H4 (cell line): Measurements from ENCODE around the gene PIK3C2G. TPM values are rescaled to one million over a fixed set of nuclear protein-coding genes. Genes with fewer than 3 reads are reported as not detected.
"Not testable (repeated sequence)": the region's sequence is repeated elsewhere in the genome, so short reads cannot be mapped to it uniquely, and the experiment has no call there.

Source experiments
- DNase-seq: peaks from one replicate; pipeline ENCODE4 v3.0.0-alpha.2; 2015; ENCODE audit warnings: low spot score
- total RNA-seq: library from RNA; depleted of rRNA; stranded (reverse); fragments of >200 nt; shearing (Covaris generic); gene quantifications from 2 replicates; pipeline ENCODE4 v1.2.3, GENCODE V29; 2014

Gene PIK3C2G
- total RNA-seq, 1 experiment from 2014 or later: not detected

DNA sequence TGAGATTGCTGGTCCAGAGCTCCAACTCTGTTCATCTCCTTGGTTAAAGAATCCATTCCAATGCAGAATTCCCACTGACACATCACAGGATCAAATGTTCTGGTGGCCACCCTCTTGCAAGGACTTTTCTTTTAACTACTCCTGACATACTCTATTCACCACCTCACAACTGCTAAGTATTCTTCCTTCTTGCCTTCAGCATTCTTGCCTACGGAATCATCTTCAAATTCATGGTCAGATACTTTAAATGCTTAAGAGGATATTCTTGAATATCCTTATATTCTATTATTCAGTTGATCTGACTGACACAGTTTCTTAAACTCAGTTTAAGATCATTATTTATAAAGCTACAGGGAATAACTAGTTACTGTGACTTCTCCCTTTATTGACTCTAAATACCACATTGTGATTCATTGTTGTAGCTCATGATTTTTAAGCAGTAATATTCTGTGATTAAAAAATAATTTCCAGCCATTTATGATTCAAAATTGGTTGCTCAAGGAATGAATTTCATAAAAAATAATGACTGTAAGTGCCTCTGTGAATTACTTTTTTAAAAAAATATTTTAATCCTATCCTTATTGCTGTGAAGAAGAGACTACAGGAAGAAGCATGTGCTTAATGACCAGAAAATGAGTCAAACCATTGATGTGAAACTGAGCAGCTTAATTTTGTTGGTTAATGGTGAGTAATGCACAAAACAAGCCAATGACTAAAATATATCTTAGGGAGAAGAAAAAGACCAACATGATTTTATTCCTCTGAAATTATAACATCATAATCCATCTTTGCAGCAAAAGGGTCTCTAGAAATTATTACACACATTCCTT, 207.1 kb downstream of the PIK3C2G start:
- DNase-seq: no peak

- DNase-seq: no peak
These were observed 208.9 kb downstream of the PIK3C2G start for GRCh38 chr12:18470251-18470650.

DNA sequence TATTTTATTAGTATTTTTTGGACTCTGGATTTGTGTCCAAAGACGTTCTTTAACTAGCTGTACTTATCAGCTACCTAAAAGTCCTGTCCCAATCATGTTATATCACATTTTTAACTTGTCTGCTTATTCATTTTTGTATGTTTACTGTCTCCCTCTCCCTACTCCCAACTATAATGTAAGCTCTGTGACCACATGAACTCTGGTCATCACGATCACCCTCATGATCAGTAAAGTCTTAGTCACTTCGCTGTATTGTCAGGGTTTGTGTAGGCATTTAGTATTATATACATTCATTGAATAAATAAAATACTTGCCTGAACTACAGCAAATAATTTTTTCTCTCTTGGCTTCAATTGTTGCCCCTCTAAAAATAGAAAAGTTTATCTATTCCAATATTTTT, 211.0 kb downstream of the PIK3C2G start:
- no peak for DNase-seq

DNA sequence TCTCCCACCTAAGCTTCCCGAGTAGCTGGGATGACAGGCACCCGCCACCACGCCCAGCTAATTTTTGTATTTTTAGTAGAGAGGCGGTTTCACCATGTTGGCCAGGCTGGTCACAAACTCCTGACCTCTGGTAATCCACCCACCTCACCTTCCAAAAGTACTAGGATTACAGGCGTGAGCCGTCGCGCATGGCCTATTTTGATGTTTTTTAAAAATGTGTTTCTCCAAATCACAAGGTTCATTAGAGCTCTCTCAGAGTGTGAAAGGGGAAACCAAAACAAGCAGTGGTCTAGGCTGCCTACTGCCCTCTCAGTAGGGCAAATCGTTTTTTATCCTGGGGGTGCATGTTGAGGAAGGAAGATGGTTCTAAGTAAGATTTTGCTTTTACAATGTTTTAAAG, 211.5 kb downstream of the PIK3C2G start:
- no peak for DNase-seq

- no peak for DNase-seq
These were observed 215.5 kb downstream of the PIK3C2G start for GRCh38 chr12:18476861-18477260.

DNA sequence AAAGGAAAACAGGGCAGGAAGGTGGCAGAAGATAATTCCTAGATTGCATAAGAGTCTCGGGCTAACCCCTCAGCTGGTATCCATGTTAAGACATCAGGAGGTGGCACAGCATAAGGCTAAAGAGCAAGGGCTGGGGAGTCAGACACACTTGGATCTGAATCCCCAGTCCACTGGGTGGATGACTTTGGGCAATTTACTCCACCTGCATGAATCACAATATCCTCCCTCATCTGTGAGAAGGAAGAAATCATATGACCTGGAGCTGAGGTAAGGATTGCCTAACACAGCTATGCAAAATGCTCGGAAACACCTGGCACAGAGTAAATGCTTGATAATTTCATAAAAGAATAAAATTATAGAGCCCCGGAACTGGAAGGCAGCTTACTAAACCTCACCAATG, 217.9 kb downstream of the PIK3C2G start:
- no peak for DNase-seq

DNA sequence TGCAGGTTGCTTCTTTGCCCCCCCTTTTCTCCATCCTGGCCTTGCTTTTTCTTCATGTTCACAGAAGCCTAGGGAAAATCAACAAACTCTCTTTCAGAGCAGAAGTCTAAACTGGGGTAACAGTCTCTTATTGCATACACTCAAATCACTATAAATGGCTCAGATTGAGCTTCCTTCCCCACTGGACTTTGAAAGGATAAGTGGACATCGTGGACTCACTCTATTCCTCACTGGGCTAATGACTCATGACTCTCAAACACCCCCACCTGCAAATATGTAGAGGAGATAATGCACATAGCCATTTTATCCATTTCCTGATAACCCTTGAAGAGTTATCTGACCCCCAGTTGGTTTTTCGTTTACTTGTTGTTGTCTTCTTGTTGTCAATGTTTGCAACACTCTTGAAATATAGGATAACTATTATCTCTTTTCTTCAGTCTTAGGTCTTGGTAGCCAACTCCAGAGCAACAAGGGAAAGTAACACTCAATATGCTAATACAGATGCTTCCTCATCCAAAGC, 221.3 kb downstream of the PIK3C2G start:
- no peak for DNase-seq

DNA sequence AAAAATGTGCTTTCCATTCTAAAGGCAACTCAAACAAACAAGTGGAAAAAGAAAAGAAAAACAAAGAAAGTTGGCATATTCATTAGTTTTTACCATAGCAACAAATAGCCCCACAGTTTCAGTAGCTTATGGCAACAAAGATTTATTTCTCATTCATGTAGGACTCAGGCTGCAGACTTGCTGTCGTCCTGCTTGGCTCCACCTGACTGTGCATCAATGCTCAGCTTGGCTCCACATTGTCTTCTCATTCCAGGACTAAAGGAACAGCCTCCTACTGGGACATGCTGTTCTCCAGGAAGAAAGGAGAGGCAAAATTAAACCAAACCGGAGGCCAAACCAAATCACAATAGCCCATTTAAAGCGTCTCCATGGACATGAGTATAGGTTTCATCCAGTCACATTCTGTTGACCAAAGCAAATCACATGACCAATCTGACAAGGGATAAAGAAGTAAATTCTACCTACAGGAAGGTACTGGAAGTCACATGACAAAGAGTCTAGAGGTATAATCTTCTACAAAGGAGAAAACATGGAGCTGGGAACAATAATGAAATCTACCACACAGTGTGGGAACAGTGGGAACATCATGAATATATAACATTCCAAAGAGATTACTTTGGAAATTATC, 222.5 kb downstream of the PIK3C2G start:
- DNase-seq: no peak

DNA sequence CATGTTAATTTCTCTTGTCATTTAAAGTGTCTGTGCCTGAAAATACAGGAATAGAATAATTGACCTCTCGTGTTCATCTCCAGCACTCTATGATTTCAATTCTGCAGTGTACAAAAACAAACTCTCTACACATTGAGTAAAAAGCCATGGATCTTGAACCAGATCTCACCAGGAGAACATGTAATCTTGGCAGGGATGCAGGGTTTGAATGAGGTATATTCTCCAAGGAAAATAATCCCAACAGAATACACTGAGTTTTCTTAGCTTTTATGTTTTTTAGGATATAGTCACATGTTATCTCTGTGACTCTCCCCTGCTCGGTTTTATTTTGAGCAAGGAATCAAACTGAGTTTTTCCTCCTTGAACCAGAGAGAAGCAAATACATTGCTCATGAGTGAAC, 224.7 kb downstream of the PIK3C2G start:
- DNase-seq: no peak

DNA sequence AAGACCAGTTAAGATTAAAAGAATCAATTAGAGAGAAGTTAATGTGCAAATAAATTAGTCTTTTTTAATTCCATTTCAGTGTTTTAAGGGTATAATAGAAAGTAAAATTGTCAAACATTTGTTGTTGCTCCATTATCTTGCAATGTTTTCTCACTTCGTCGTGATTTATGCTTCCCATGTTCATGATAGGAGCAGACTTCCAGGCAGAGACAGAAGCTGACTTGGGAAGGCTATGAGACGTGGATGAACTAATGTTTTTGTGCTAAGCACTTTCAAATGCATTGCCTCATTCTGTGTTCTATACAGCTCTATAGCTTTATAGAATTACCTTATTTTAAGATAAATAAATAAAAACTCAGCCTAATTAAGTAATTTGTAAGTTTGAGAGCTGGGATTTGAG, 226.2 kb downstream of the PIK3C2G start:
- DNase-seq: no peak

GRCh38 chr12:18492372-18493025, 231.2 kb downstream of the PIK3C2G start:
- DNase-seq: no peak

- no peak for DNase-seq
These were observed 234.8 kb downstream of the PIK3C2G start for GRCh38 chr12:18496156-18496555.

GRCh38 chr12:18500160-18500574, 238.8 kb downstream of the PIK3C2G start:
- DNase-seq: not testable (repeated sequence)

DNA sequence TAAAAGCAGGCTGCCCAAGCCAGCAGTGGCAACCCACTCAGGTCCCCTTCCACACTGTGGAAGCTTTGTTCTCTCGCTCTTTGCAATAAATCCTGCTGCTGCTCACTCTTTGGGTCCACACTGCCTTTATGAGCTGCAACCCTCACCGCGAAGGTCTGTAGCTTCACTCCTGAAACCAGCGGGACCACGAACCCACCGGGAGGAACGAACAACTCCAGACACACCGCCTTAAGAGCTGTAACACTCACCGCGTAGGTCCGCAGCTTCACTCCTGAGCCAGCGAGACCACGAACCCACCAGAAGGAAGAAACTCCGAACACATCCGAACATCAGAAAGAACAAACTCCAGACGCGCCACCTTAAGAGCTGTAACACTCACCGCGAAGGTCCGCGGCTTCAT, 239.4 kb downstream of the PIK3C2G start:
- DNase-seq: not testable (repeated sequence)

DNA sequence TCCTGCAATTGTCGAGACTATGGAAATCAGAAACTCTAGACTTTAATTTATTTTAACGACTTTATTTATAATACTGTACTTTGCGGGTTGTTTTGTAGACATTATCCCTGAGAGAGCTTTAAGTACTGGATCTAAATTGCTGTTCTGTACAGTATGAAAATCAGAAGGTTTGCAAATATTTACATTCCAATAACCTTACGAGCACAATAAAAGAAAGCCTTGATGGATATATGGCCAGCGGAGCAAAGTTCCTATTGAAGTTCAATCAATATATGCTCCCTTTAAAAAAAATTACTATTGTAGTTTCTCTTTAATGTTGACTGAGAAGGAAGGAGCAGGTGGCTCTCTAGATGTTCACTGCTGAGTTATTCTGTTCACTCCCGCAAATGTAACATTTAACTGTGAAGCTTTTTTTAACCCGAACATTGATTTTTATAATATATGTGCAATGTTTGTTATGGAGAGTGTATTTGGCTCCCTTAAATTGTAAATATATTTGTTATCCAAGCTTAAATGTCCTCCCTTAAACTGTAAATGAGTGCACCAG, 241.2 kb downstream of the PIK3C2G start:
- DNase-seq: no peak

GRCh38 chr12:18521461-18521860, 260.1 kb downstream of the PIK3C2G start:
- DNase-seq: no peak

GRCh38 chr12:18522806-18523205, 261.5 kb downstream of the PIK3C2G start:
- DNase-seq: no peak

DNA sequence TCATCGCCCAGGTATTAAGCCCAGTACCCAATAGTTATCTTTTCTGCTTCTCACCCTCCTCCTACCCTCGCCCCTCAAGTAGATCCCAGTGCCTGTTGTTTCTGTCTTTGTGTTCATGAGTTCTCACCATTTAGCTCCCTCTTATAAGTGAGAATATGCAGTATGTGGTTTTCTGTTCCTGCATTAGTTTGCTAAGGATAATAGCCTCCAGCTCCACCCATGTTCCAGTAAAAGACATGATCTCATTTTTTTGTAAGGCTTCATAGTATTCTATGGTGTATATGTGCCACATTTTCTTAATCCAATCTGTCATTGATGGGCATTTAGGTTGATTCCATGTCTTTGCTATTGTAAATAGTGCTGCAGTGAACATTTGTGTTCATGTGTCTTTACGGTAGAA, 281.2 kb downstream of the PIK3C2G start:
- not testable (repeated sequence) for DNase-seq

- no peak for DNase-seq
These were observed 285.1 kb downstream of the PIK3C2G start for GRCh38 chr12:18546399-18546798.

GRCh38 chr12:18549598-18549997, 288.3 kb downstream of the PIK3C2G start:
- no peak for DNase-seq

- no peak for DNase-seq
These were observed 289.8 kb downstream of the PIK3C2G start for GRCh38 chr12:18551106-18551505.

DNA sequence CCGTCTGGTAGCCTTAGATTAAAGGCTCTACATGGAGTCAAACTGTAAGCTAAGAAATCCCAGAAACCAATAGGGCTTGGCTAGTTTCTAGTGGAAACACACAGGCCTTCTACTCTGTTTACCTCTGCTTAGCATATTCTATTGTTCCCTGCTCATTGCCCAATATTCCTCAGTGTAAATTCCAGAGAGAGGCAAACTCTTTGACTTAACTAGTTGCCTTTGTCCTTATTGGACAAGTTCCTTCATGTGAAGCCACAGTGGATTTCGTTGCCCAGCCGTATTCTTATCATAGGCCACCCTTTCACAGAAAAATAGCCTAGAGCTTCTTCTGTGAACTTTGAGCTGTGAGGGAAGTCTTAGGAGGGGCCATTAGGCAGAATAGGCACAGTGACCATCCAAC, 290.4 kb downstream of the PIK3C2G start:
- no peak for DNase-seq
